ENCODE data around the gene RASSF8. TPM values are rescaled to one million over a fixed set of nuclear protein-coding genes. Genes with fewer than 3 reads are reported as not detected.

RASSF8 gene
- total and polyA plus RNA-seq, 2 of the 8 experiments (the other 6 are each of a cell fraction or from before 2014, with no cell fraction given), result 6.4 to 46.7 TPM

- TF ChIP-seq RAD21 (IDR thresholded peaks at IDR 0.05 in 1 of 2, conservative IDR thresholded peaks at IDR 0.05 in 1 of 2; ENCODE audit: low read depth in 2 of 2, low read length in 2 of 2) (no peak), NANOG (IDR thresholded peaks at IDR 0.05; ENCODE audit: insufficient read depth, low read depth, low read length, poor library complexity, severe bottlenecking) (no peak)
Observed at GRCh38 chr12:26044007-26044394, 85.5 kb downstream of the RASSF8 start (continued).
